Mucosa of stomach (tissue), 1 donor: Measurements from ENCODE around the gene ARL2BP.
A peak's percentile ranks its signal among the peaks of the same experiment; 100 is the strongest.

Experiments
- H3K27me3 ChIP-seq: one replicate; pipeline ENCODE4 v1.7.0; 2013; ENCODE audit warnings: mild to moderate bottlenecking, low read length; ENCODE audit not compliant: control insufficient read depth, insufficient read depth
- H3K36me3 ChIP-seq: one replicate; pipeline ENCODE4 v1.7.0; 2013; ENCODE audit warnings: low read length; ENCODE audit not compliant: control insufficient read depth, insufficient read depth
- H3K4me1 ChIP-seq: one replicate; pipeline ENCODE4 v1.7.0; 2013; ENCODE audit warnings: mild to moderate bottlenecking, low read length; ENCODE audit not compliant: control insufficient read depth, insufficient read depth
- H3K4me3 ChIP-seq: one replicate; pipeline ENCODE4 v1.7.0; 2013; ENCODE audit warnings: low read length
- H3K9ac ChIP-seq: one replicate; pipeline ENCODE4 v1.7.0; 2013; ENCODE audit warnings: mild to moderate bottlenecking, low read length, moderate library complexity
- H3K9me3 ChIP-seq: one replicate; pipeline ENCODE4 v1.7.0; 2013; ENCODE audit warnings: mild to moderate bottlenecking, low read length, moderate library complexity; ENCODE audit not compliant: control insufficient read depth
- donor health status: Pancreatic carcinoma.

ARL2BP gene

GRCh38 chr16:57239107-57239506 is 6.0 kb upstream of the ARL2BP start:
- Histone ChIP-seq H3K27me3 (no peaks in the 10 kb centered on the region), H3K4me3 (no peak overlapping the region), H3K4me1 (peaks cover 8% of the 10 kb centered on the region), H3K36me3 (peaks cover 9% of the 10 kb centered on the region), H3K9ac (no peak overlapping the region), H3K9me3 (no peaks in the 10 kb centered on the region)

- H3K36me3 ChIP-seq: peaks cover 3% of the 10 kb centered on the region
- peaks cover 7% of the 10 kb centered on the region for H3K4me1 ChIP-seq
- no peak overlapping the region for H3K4me3 ChIP-seq
- H3K9me3 ChIP-seq: no peaks in the 10 kb centered on the region
- no peaks in the 10 kb centered on the region for H3K27me3 ChIP-seq
- H3K9ac ChIP-seq: no peak overlapping the region
Measured at GRCh38 chr16:57240851-57241250, 4.2 kb upstream of the ARL2BP start.

- Histone ChIP-seq H3K9ac (no peak overlapping the region), H3K9me3 (no peaks in the 10 kb centered on the region), H3K4me3 (no peak overlapping the region), H3K36me3 (no peaks in the 10 kb centered on the region), H3K27me3 (no peaks in the 10 kb centered on the region), H3K4me1 (peaks cover 12% of the 10 kb centered on the region)
Measured at GRCh38 chr16:57242650-57243049, 2.4 kb upstream of the ARL2BP start.

- H3K36me3 ChIP-seq: peaks cover 5% of the 10 kb centered on the region
- no peaks in the 10 kb centered on the region for H3K27me3 ChIP-seq
- peak overlapping the region; percentile 55 for H3K9ac ChIP-seq
- H3K4me1 ChIP-seq: peaks cover 26% of the 10 kb centered on the region
- H3K4me3 ChIP-seq: no peak overlapping the region
- no peaks in the 10 kb centered on the region for H3K9me3 ChIP-seq
Measured at GRCh38 chr16:57244463-57244766, 644 bp upstream of the ARL2BP start.

GRCh38 chr16:57245472-57246113 is 534 bp downstream of the ARL2BP start:
- peak overlapping the region; percentile 37 for H3K4me3 ChIP-seq
- peaks cover 31% of the 10 kb centered on the region for H3K4me1 ChIP-seq
- no peaks in the 10 kb centered on the region for H3K27me3 ChIP-seq
- H3K9ac ChIP-seq: peak overlapping the region; percentile 83
- peaks cover 6% of the 10 kb centered on the region for H3K36me3 ChIP-seq
- H3K9me3 ChIP-seq: no peaks in the 10 kb centered on the region

GRCh38 chr16:57251352-57251751 is 6.3 kb downstream of the ARL2BP start:
- Histone ChIP-seq H3K27me3 (no peaks in the 10 kb centered on the region), H3K4me1 (peaks cover 28% of the 10 kb centered on the region), H3K9me3 (no peaks in the 10 kb centered on the region), H3K9ac (no peak overlapping the region), H3K36me3 (peaks cover 13% of the 10 kb centered on the region), H3K4me3 (no peak overlapping the region)

- Histone ChIP-seq H3K4me1 (peaks cover 28% of the 10 kb centered on the region), H3K9me3 (no peaks in the 10 kb centered on the region), H3K27me3 (no peaks in the 10 kb centered on the region), H3K4me3 (no peak overlapping the region), H3K36me3 (peaks cover 20% of the 10 kb centered on the region), H3K9ac (no peak overlapping the region)
Measured at GRCh38 chr16:57252148-57252721, 7.2 kb downstream of the ARL2BP start.

GRCh38 chr16:57253466-57253865 is 8.4 kb downstream of the ARL2BP start:
- Histone ChIP-seq H3K9me3 (no peaks in the 10 kb centered on the region), H3K4me1 (peaks cover 19% of the 10 kb centered on the region), H3K9ac (no peak overlapping the region), H3K27me3 (no peaks in the 10 kb centered on the region), H3K4me3 (no peak overlapping the region), H3K36me3 (peaks cover 24% of the 10 kb centered on the region)

- Histone ChIP-seq H3K9ac (no peak overlapping the region), H3K27me3 (no peaks in the 10 kb centered on the region), H3K4me1 (peaks cover 16% of the 10 kb centered on the region), H3K4me3 (no peak overlapping the region), H3K9me3 (no peaks in the 10 kb centered on the region), H3K36me3 (peaks cover 18% of the 10 kb centered on the region)
Measured at GRCh38 chr16:57255686-57256415, 10.8 kb downstream of the ARL2BP start.

GRCh38 chr16:57256601-57257395 is 11.7 kb downstream of the ARL2BP start:
- no peaks in the 10 kb centered on the region for H3K27me3 ChIP-seq
- H3K36me3 ChIP-seq: peaks cover 18% of the 10 kb centered on the region
- peaks cover 25% of the 10 kb centered on the region for H3K4me1 ChIP-seq
- H3K9me3 ChIP-seq: no peaks in the 10 kb centered on the region
- H3K9ac ChIP-seq: no peak overlapping the region
- H3K4me3 ChIP-seq: no peak overlapping the region

- H3K4me1 ChIP-seq: peaks cover 27% of the 10 kb centered on the region
- H3K36me3 ChIP-seq: peaks cover 12% of the 10 kb centered on the region
- H3K4me3 ChIP-seq: no peak overlapping the region
- no peaks in the 10 kb centered on the region for H3K27me3 ChIP-seq
- H3K9ac ChIP-seq: no peak overlapping the region
- no peaks in the 10 kb centered on the region for H3K9me3 ChIP-seq
Measured at GRCh38 chr16:57257455-57258070, 12.5 kb downstream of the ARL2BP start.
